ENCODE results near the gene SLC25A51.

GRCh38 chr9:37941253-37941652 is 37.3 kb upstream of the SLC25A51 start:
- peak; percentile 26; the same call in 1 of the 2 replicates for TF ChIP-seq CTCF (conservative IDR thresholded peaks at IDR 0.05; ENCODE audit: low read length)
- TF ChIP-seq EZH2phosphoT487 (IDR thresholded peaks at IDR 0.05; ENCODE audit: borderline replicate concordance, low read depth, low read length) = no peak
